Activated CD8-positive, alpha-beta memory T cell treated with anti-CD3 and anti-CD28 coated beads, Interleukin-2, amount 10 ng/mL, durations not matched to agents 7 days and 5 days (primary cell): ENCODE measurements around the gene INCA1. TPM values are rescaled to one million over a fixed set of nuclear protein-coding genes. Genes with fewer than 3 reads are reported as not detected.

Experiments used
- ATAC-seq: fragments of 150-1000 bp; cut with Tn5 transposase; one replicate; pipeline ENCODE4 v1.10.0; 2021; ENCODE audit warnings: moderate library complexity
- CTCF ChIA-PET: fragments of 350-600 bp; sonication (Branson Sonifier 250); formaldehyde crosslinking; loops from one replicate; lab custom pipeline; 2021; ENCODE audit warnings: antibody characterized with exemption; lab: Charles Lee
- DNase-seq: peaks from one replicate; pipeline ENCODE4 v3.0.0-alpha.2; 2020
- H3K27ac Mint-ChIP-seq: one replicate; pipeline ENCODE4 v1.8.0; 2021; ENCODE audit warnings: mild to moderate bottlenecking, mixed read lengths
- H3K27me3 Mint-ChIP-seq: one replicate; pipeline ENCODE4 v1.8.0; 2021; ENCODE audit warnings: mixed read lengths
- H3K36me3 Mint-ChIP-seq: one replicate; pipeline ENCODE4 v1.8.0; 2021; ENCODE audit warnings: mild to moderate bottlenecking, mixed read lengths
- H3K4me1 Mint-ChIP-seq: one replicate; pipeline ENCODE4 v1.8.0; 2021; ENCODE audit warnings: mixed read lengths
- H3K4me3 Mint-ChIP-seq: one replicate; pipeline ENCODE4 v1.8.0; 2021; ENCODE audit warnings: mild to moderate bottlenecking, moderate library complexity, mixed read lengths
- H3K9me3 Mint-ChIP-seq: one replicate; pipeline ENCODE4 v1.8.0; 2022; ENCODE audit warnings: low read depth, mixed read lengths
- microRNA-seq: library from miRNA; unstranded; fragments of <30 nt; microRNA quantifications from one replicate; pipeline ENCODE4 v1.2.0, GENCODE V29; 2022
- total RNA-seq, 2 experiments: library from RNA; stranded (reverse); gene quantifications; one replicate each; pipeline ENCODE4 v1.2.3, GENCODE V29; 2021

The INCA1 gene
- total RNA-seq, 2 experiments from 2014 or later, result 0.20 to 0.23 TPM

- Mint-ChIP-seq H3K27ac (peak overlapping the region; percentile 92), H3K36me3 (peaks cover 75% of the 10 kb centered on the region)
- CTCF ChIA-PET, result interaction anchor here (0.8 to 2.7 kb wide), 15 partner anchors 8 to 231 kb away, joined by 3 to 29 read pairs (median 4); partner anchors contain the start of genes ARRB2, C17orf107, CAMTA2 and CHRNE
These were observed 56.6 kb downstream of the INCA1 start for GRCh38 chr17:4940555-4941318.

GRCh38 chr17:4939796-4940554 lies 57.3 kb downstream of the INCA1 start, which contains the start of the genes RNF167 and SLC25A11:
Gene RNF167, plus strand, starts transcription at chr17:4940268. Its CDS starts 642 bp downstream, at chr17:4940910.
Gene SLC25A11, minus strand, starts transcription at chr17:4940046. Its CDS starts 136 bp downstream, at chr17:4939910.
- Mint-ChIP-seq H3K27me3 (no peaks in the 10 kb centered on the region), H3K36me3 (peaks cover 67% of the 10 kb centered on the region), H3K4me1 (peaks cover 60% of the 10 kb centered on the region), H3K9me3 (no peaks in the 10 kb centered on the region), H3K27ac (peak within 1 kb of the TSS; percentile 92), H3K4me3 (peak within 1 kb of the TSS; percentile 98)
- CTCF ChIA-PET, result interaction anchor here (0.8 to 2.7 kb wide), 17 partner anchors 9 to 230 kb away, joined by 3 to 29 read pairs (median 4); partner anchors contain the start of genes ARRB2, C17orf107, CAMTA2 and CHRNE
- DNase-seq (peak; percentile 99), ATAC-seq (peak; percentile 84)

More at GRCh38 chr17:4940555-4941318, 56.6 kb downstream of the INCA1 start:
- peak overlapping the region; percentile 98 for H3K4me3 Mint-ChIP-seq
- no peaks in the 10 kb centered on the region for H3K9me3 Mint-ChIP-seq
- H3K4me1 Mint-ChIP-seq, result peaks cover 62% of the 10 kb centered on the region
- DNase-seq (peak; percentile 81), ATAC-seq (no peak)
- no peaks in the 10 kb centered on the region for H3K27me3 Mint-ChIP-seq

GRCh38 chr17:4939546-4939795 lies 57.9 kb downstream of the INCA1 start:
- Mint-ChIP-seq H3K9me3 (no peaks in the 10 kb centered on the region), H3K27ac (peak overlapping the region; percentile 83), H3K4me1 (peaks cover 59% of the 10 kb centered on the region), H3K36me3 (peaks cover 62% of the 10 kb centered on the region), H3K4me3 (peak overlapping the region; percentile 98), H3K27me3 (no peaks in the 10 kb centered on the region)
- CTCF ChIA-PET, result interaction anchor here (0.8 to 2.7 kb wide), 17 partner anchors 9 to 372 kb away, joined by 3 to 29 read pairs (median 4); partner anchors contain the start of genes ARRB2, C17orf107, CAMTA2 and CHRNE
- no peak for DNase-seq
- no peak for ATAC-seq

GRCh38 chr17:4938688-4939545 lies 58.4 kb downstream of the INCA1 start:
- H3K27ac Mint-ChIP-seq, result peak overlapping the region; percentile 83
- H3K9me3 Mint-ChIP-seq, result no peaks in the 10 kb centered on the region
- peaks cover 57% of the 10 kb centered on the region for H3K36me3 Mint-ChIP-seq
- ATAC-seq (no peak), DNase-seq (no peak)
- CTCF ChIA-PET, result interaction anchor here (0.9 to 2.7 kb wide), 11 partner anchors 10 to 372 kb away, joined by 3 to 29 read pairs (median 5); partner anchors contain the start of genes ARRB2, CAMTA2, CHRNE and PFN1
- H3K4me3 Mint-ChIP-seq, result peak overlapping the region; percentile 98
- no peaks in the 10 kb centered on the region for H3K27me3 Mint-ChIP-seq
- H3K4me1 Mint-ChIP-seq, result peaks cover 59% of the 10 kb centered on the region

Small RNAs within 50 kb of the gene (microRNA-seq; reads per million reads assigned to microRNA genes)
- gene MIR6864, result not detected
- not detected for gene MIR6865

Other genes starting within 250 kb of the INCA1 start
- gene TM4SF5, start 225.6 kb downstream of the INCA1 start, total RNA-seq, result not detected
- under 1 TPM; 0.37 to 0.50 TPM for gene VMO1, start 211.2 kb downstream of the INCA1 start, total RNA-seq
- not detected for gene GLTPD2, start 208.6 kb downstream of the INCA1 start, total RNA-seq
- gene PSMB6, start 201.4 kb downstream of the INCA1 start, total RNA-seq, result 100 to 1,000 TPM; 119 to 157 TPM
- gene PLD2, start 190.4 kb downstream of the INCA1 start, total RNA-seq, result 10 to 100 TPM; 11.7 to 14.5 TPM
- gene MINK1, start 164.2 kb downstream of the INCA1 start, total RNA-seq, result 100 to 1,000 TPM in 1 of 2 experiments, 10 to 100 TPM in 1; 87.4 to 107 TPM
- 1 to 10 TPM in 1 of 2 experiments, under 1 TPM in 1; 0.98 to 1.2 TPM for gene C17orf107, start 98.0 kb downstream of the INCA1 start, total RNA-seq
- gene CHRNE, start 94.4 kb downstream of the INCA1 start, total RNA-seq, result under 1 TPM; 0.40 to 0.41 TPM
- not detected for gene GP1BA, start 65.2 kb downstream of the INCA1 start, total RNA-seq
- 10 to 100 TPM; 82.3 to 84.6 TPM for gene SLC25A11, start 57.5 kb downstream of the INCA1 start, total RNA-seq
- gene RNF167, start 57.3 kb downstream of the INCA1 start, total RNA-seq, result 100 to 1,000 TPM; 226 to 273 TPM
- gene PFN1, start 49.0 kb downstream of the INCA1 start, total RNA-seq, result 1,000 to 10,000 TPM; 2,029 to 2,329 TPM
- gene ENO3, start 46.4 kb downstream of the INCA1 start, total RNA-seq, result 10 to 100 TPM; 27.7 to 30.8 TPM
- 10 to 100 TPM; 60.5 to 70.1 TPM for gene SPAG7, start 29.7 kb downstream of the INCA1 start, total RNA-seq
- 10 to 100 TPM; 60.6 to 72.5 TPM for gene CAMTA2, start 9.8 kb downstream of the INCA1 start, total RNA-seq
- 10 to 100 TPM; 39.8 to 51.0 TPM for gene KIF1C, start 428 bp upstream of the INCA1 start, total RNA-seq
- gene SLC52A1, start 37.9 kb upstream of the INCA1 start, total RNA-seq, result 1 to 10 TPM in 1 of 2 experiments, under 1 TPM in 1; 0.84 to 2.2 TPM
- 1 to 10 TPM; 1.9 to 2.9 TPM for gene ZFP3, start 80.9 kb upstream of the INCA1 start, total RNA-seq
- 10 to 100 TPM in 1 of 2 experiments, 1 to 10 TPM in 1; 8.6 to 10.7 TPM for gene ZNF232, start 114.4 kb upstream of the INCA1 start, total RNA-seq
- gene USP6, start 118.5 kb upstream of the INCA1 start, total RNA-seq, result under 1 TPM; 0.03 to 0.07 TPM
- gene ZNF594, start 194.3 kb upstream of the INCA1 start, total RNA-seq, result 10 to 100 TPM; 10.5 to 11.3 TPM
- not detected for gene SCIMP, start 237.3 kb upstream of the INCA1 start, total RNA-seq